ENCODE results near the gene TXK. TPM values are rescaled to one million over a fixed set of nuclear protein-coding genes. Genes with fewer than 3 reads are reported as not detected.
A peak's percentile ranks its signal among the peaks of the same experiment; 100 is the strongest.

Gene TXK
- total RNA-seq, 1 experiment from 2014 or later = 1.4 TPM

DNA sequence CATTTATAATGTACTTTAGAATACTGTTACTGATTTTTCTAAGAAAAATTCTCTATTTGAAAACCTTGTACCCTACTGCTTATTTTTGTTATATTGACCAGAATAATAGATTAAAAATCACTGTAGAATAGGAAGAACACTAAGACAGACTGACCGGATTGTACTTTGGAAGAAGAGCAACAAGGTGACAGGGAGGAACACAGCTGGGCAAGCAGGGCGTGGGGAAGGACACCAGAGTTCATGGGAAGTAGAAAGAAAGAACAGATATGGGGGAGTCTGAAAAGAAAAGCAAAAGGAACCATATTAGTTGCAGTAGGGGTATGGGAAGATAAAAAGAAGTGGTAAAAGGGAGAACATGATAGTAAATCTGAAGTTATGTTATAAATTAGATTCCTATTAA is 38.6 kb downstream of the TXK start:
- Histone ChIP-seq H3K4me3 (ENCODE audit: low read depth, low read length, poor library complexity, severe bottlenecking) (no peak overlapping the region), H3K27ac (ENCODE audit: low read depth, low read length, poor library complexity, severe bottlenecking) (no peak overlapping the region), H3K9me3 (ENCODE audit: low read depth, low read length, poor library complexity, severe bottlenecking) (no peaks in the 10 kb centered on the region), H3K27me3 (replicated peaks; ENCODE audit: insufficient read depth, low read depth, low read length, poor library complexity) (no peaks in the 10 kb centered on the region), H3K36me3 (ENCODE audit: insufficient read depth, low read length, poor library complexity, severe bottlenecking) (no peaks in the 10 kb centered on the region), H3K4me1 (ENCODE audit: insufficient read depth, low read length, poor library complexity, severe bottlenecking) (peaks cover 35% of the 10 kb centered on the region)
- no TSS peak for BruUV-seq (replicated peaks)
- TF ChIP-seq, protein P1, sequence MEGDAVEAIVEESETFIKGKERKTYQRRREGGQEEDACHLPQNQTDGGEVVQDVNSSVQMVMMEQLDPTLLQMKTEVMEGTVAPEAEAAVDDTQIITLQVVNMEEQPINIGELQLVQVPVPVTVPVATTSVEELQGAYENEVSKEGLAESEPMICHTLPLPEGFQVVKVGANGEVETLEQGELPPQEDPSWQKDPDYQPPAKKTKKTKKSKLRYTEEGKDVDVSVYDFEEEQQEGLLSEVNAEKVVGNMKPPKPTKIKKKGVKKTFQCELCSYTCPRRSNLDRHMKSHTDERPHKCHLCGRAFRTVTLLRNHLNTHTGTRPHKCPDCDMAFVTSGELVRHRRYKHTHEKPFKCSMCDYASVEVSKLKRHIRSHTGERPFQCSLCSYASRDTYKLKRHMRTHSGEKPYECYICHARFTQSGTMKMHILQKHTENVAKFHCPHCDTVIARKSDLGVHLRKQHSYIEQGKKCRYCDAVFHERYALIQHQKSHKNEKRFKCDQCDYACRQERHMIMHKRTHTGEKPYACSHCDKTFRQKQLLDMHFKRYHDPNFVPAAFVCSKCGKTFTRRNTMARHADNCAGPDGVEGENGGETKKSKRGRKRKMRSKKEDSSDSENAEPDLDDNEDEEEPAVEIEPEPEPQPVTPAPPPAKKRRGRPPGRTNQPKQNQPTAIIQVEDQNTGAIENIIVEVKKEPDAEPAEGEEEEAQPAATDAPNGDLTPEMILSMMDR (conservative IDR thresholded peaks at IDR 0.05; ENCODE audit: low read depth, low read length) = no peak
- TF ChIP-seq EZH2 (IDR thresholded peaks at IDR 0.05; ENCODE audit: borderline replicate concordance, low read depth, low read length, poor library complexity, severe bottlenecking) = no peak
- DNase-seq (ENCODE audit: low spot score) = no peak
- POLR2A ChIA-PET (ENCODE audit: low non-redundant PET) = no interaction called here
- intact Hi-C loops (cut with micrococcal nuclease; ENCODE audit: unreplicated experiment) = no loop called here
- CTCF ChIA-PET = interaction anchor here (0.6 kb wide), 1 partner anchor 195 kb away, joined by 9 read pairs; no protein-coding TSS in a partner anchor

DNA sequence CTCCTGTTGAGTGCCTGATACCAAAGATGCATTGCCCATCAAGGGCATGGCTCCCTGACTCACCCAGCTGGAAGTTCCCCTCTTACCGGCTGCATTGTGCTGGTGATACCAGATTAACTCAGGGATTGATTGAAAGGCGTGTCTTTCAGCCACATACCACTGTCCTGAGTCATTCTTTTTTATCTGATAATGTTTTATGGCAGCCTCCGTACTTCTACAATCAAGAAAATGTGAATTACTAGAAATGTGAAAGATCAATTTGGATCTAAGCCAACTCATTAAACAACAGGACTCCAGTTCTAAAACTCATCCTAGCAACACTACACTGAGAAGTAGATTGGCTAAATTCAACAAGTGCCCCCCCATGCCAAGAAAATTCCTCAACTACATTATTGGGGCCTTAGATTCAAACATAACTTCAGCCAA is 40.0 kb downstream of the TXK start:
- peak; percentile 84 for DNase-seq (ENCODE audit: low spot score)
- ChIA-PET CTCF (no interaction called here), POLR2A (ENCODE audit: low non-redundant PET) (no interaction called here)
- Histone ChIP-seq H3K27ac (ENCODE audit: low read depth, low read length, poor library complexity, severe bottlenecking) (peak overlapping the region; percentile 27), H3K9me3 (ENCODE audit: low read depth, low read length, poor library complexity, severe bottlenecking) (no peaks in the 10 kb centered on the region), H3K4me1 (ENCODE audit: insufficient read depth, low read length, poor library complexity, severe bottlenecking) (peaks cover 30% of the 10 kb centered on the region), H3K36me3 (ENCODE audit: insufficient read depth, low read length, poor library complexity, severe bottlenecking) (no peaks in the 10 kb centered on the region), H3K4me3 (ENCODE audit: low read depth, low read length, poor library complexity, severe bottlenecking) (no peak overlapping the region), H3K27me3 (replicated peaks; ENCODE audit: insufficient read depth, low read depth, low read length, poor library complexity) (no peaks in the 10 kb centered on the region)
- intact Hi-C loops (cut with micrococcal nuclease; ENCODE audit: unreplicated experiment) = no loop called here
- TF ChIP-seq, protein P1 (conservative IDR thresholded peaks at IDR 0.05; ENCODE audit: low read depth, low read length) = no peak
- no peak for TF ChIP-seq EZH2 (IDR thresholded peaks at IDR 0.05; ENCODE audit: borderline replicate concordance, low read depth, low read length, poor library complexity, severe bottlenecking)
- BruUV-seq (replicated peaks) = no TSS peak

DNA sequence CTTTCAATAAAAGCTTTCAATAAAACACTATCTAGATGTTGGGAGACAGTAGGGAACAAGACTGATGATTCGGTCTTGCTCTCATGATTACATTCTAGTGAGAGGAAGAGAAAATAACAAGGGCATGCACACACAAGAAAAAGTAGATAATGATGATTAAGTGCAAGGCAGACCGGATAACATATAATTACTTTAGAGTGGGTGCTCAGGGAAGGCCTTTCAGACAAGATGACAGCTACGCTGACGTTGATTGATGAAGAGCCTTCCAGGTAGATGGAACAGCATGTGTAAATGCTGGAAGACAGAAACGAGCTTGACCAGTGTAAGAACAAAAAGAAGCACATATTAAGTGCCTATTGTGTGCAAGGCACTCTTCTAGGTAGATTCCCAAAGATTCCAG is 43.4 kb downstream of the TXK start:
- no peaks in the 10 kb centered on the region for H3K27me3 ChIP-seq (replicated peaks; ENCODE audit: insufficient read depth, low read depth, low read length, poor library complexity)
- no peak overlapping the region for H3K4me3 ChIP-seq (ENCODE audit: low read depth, low read length, poor library complexity, severe bottlenecking)
- ChIA-PET CTCF (no interaction called here), POLR2A (ENCODE audit: low non-redundant PET) (no interaction called here)
- no peaks in the 10 kb centered on the region for H3K9me3 ChIP-seq (ENCODE audit: low read depth, low read length, poor library complexity, severe bottlenecking)
- peak; percentile 59 for DNase-seq (ENCODE audit: low spot score)
- intact Hi-C loops (cut with micrococcal nuclease; ENCODE audit: unreplicated experiment) = no loop called here
- TF ChIP-seq EZH2 (IDR thresholded peaks at IDR 0.05; ENCODE audit: borderline replicate concordance, low read depth, low read length, poor library complexity, severe bottlenecking) = no peak
- TF ChIP-seq, protein P1 (conservative IDR thresholded peaks at IDR 0.05; ENCODE audit: low read depth, low read length) = no peak
- no peak overlapping the region for H3K27ac ChIP-seq (ENCODE audit: low read depth, low read length, poor library complexity, severe bottlenecking)
- H3K36me3 ChIP-seq (ENCODE audit: insufficient read depth, low read length, poor library complexity, severe bottlenecking) = no peaks in the 10 kb centered on the region
- H3K4me1 ChIP-seq (ENCODE audit: insufficient read depth, low read length, poor library complexity, severe bottlenecking) = peaks cover 29% of the 10 kb centered on the region
- BruUV-seq (replicated peaks) = no TSS peak
